Natural killer cell (primary cell): ENCODE data around the gene DOCK4. TPM values are rescaled to one million over a fixed set of nuclear protein-coding genes. Genes with fewer than 3 reads are reported as not detected.

ENCODE experiments used
- ATAC-seq, 3 donors: fragments of 150-1000 bp in 2 of 3; fragments of 200-7000 bp in 1 of 3; cut with Tn5 transposase; 1 replicate in 1 of 3; 2 replicates in 2 of 3; pipeline ENCODE4 v1.10.0; 2021; ENCODE audit warnings: mild to moderate bottlenecking in 2 of 3, moderate library complexity in 2 of 3
- DNase-seq, 2 donors: peaks; one replicate each; pipeline versions ENCODE4 v3.0.0 to v3.0.0-alpha.2; 2013 to 2021; ENCODE audit warnings: mixed read lengths in 1 of 2
- H3K27ac ChIP-seq: one replicate; pipeline ENCODE4 v1.5.1; 2013; ENCODE audit warnings: mild to moderate bottlenecking, low read length
- H3K27me3 ChIP-seq: one replicate; pipeline ENCODE4 v1.6.1; 2013; ENCODE audit warnings: low read length; ENCODE audit not compliant: control insufficient read depth, insufficient read depth
- H3K36me3 ChIP-seq: one replicate; pipeline ENCODE4 v1.6.1; 2013; ENCODE audit warnings: low read length; ENCODE audit not compliant: control insufficient read depth, insufficient read depth
- H3K4me1 ChIP-seq: one replicate; pipeline ENCODE4 v1.6.1; 2013; ENCODE audit warnings: low read length; ENCODE audit not compliant: control insufficient read depth, insufficient read depth
- H3K4me3 ChIP-seq: one replicate; pipeline ENCODE4 v1.5.1; 2013; ENCODE audit warnings: low read length
- H3K9me3 ChIP-seq: one replicate; pipeline ENCODE4 v1.6.1; 2013; ENCODE audit warnings: low read length; ENCODE audit not compliant: control insufficient read depth, insufficient read depth
- H3K27ac Mint-ChIP-seq, 2 donors: one replicate each; pipeline ENCODE4 v1.8.0; 2022; ENCODE audit warnings: mild to moderate bottlenecking in 2 of 2, mixed read lengths in 2 of 2, moderate library complexity in 1 of 2
- H3K27me3 Mint-ChIP-seq, 2 donors: one replicate each; pipeline ENCODE4 v1.8.0; 2022; ENCODE audit warnings: low read depth in 2 of 2, mixed read lengths in 2 of 2
- H3K36me3 Mint-ChIP-seq: one replicate; pipeline ENCODE4 v1.8.0; 2022; ENCODE audit warnings: mixed read lengths
- H3K4me1 Mint-ChIP-seq, 2 donors: one replicate each; pipeline ENCODE4 v1.8.0; 2022; ENCODE audit warnings: mixed read lengths in 2 of 2
- H3K4me3 Mint-ChIP-seq: one replicate; pipeline ENCODE4 v1.8.0; 2022; ENCODE audit warnings: mild to moderate bottlenecking, moderate library complexity, mixed read lengths
- H3K9me3 Mint-ChIP-seq, 2 donors: one replicate each; pipeline ENCODE4 v1.8.0; 2022; ENCODE audit warnings: mixed read lengths in 2 of 2
- CTCF ChIP-seq: fragments of 200-600 bp; IDR thresholded peaks from one replicate; pipeline ENCODE4 v1.8.0; 2022; ENCODE audit warnings: antibody characterized with exemption
- WGBS: methylation state at CpG from one replicate; pipeline ENCODE4 v1.1.7; 2013; ENCODE audit warnings: missing lambda C conversion rate; ENCODE audit not compliant: insufficient coverage; 5-methylcytosine and 5-hydroxymethylcytosine counted together
- intact Hi-C: fragments of 100-400 bp; cut with micrococcal nuclease; formaldehyde crosslinking; loops from one replicate; pipeline ENCODE4 v1.14.2; 2022
- total RNA-seq, 4 donors: library from RNA; stranded (reverse); fragments of 120-200 nt in 1 of 4; gene quantifications; one replicate each; pipeline versions ENCODE4 v1.2.3 to v1.2.4, GENCODE V29; 2013 to 2022

Gene DOCK4
- total RNA-seq, 3 donors from 2014 or later (not counting 1 experiment from before 2014, with no cell fraction given) = 0.61 to 2.4 (median 0.89) TPM

GRCh38 chr7:111878785-111879184, 327.4 kb downstream of the DOCK4 start:
- ATAC-seq (no peak), DNase-seq (no peak)
- H3K4me1 Mint-ChIP-seq = no peaks in the 10 kb centered on the region
- intact Hi-C loops = no loop called here
- no peak overlapping the region for H3K4me3 ChIP-seq
- peaks cover 3 to 16% of the 10 kb centered on the region in 2 donors for H3K9me3 Mint-ChIP-seq
- no peaks in the 10 kb centered on the region for H3K9me3 ChIP-seq
- H3K4me3 Mint-ChIP-seq = no peak overlapping the region
- H3K27me3 ChIP-seq = no peaks in the 10 kb centered on the region
- no peak overlapping the region for H3K27ac ChIP-seq
- no peaks in the 10 kb centered on the region for H3K36me3 Mint-ChIP-seq
- H3K27ac Mint-ChIP-seq = no peak overlapping the region
- H3K36me3 ChIP-seq = no peaks in the 10 kb centered on the region
- H3K27me3 Mint-ChIP-seq = no peaks in the 10 kb centered on the region
- no peak for TF ChIP-seq CTCF
- no peaks in the 10 kb centered on the region for H3K4me1 ChIP-seq

GRCh38 chr7:111877931-111878330, 328.3 kb downstream of the DOCK4 start:
- DNase-seq (no peak), ATAC-seq (no peak)
- Mint-ChIP-seq H3K27me3 (no peaks in the 10 kb centered on the region), H3K36me3 (no peaks in the 10 kb centered on the region), H3K27ac (no peak overlapping the region), H3K4me3 (no peak overlapping the region), H3K9me3 (peaks cover 3 to 15% of the 10 kb centered on the region in 2 donors), H3K4me1 (no peaks in the 10 kb centered on the region)
- 96% methylated on average over 3 of the region's 4 CpGs for WGBS
- no peaks in the 10 kb centered on the region for H3K27me3 ChIP-seq
- H3K27ac ChIP-seq = no peak overlapping the region
- TF ChIP-seq CTCF = no peak
- no peaks in the 10 kb centered on the region for H3K4me1 ChIP-seq
- no peaks in the 10 kb centered on the region for H3K9me3 ChIP-seq
- no peak overlapping the region for H3K4me3 ChIP-seq
- H3K36me3 ChIP-seq = no peaks in the 10 kb centered on the region
- intact Hi-C loops = no loop called here

- no peaks in the 10 kb centered on the region for H3K27me3 Mint-ChIP-seq
- no peak for DNase-seq
- Histone ChIP-seq H3K36me3 (no peaks in the 10 kb centered on the region), H3K4me1 (no peaks in the 10 kb centered on the region), H3K27ac (no peak overlapping the region), H3K4me3 (no peak overlapping the region), H3K9me3 (no peaks in the 10 kb centered on the region), H3K27me3 (no peaks in the 10 kb centered on the region)
- intact Hi-C loops = no loop called here
- H3K4me3 Mint-ChIP-seq = no peak overlapping the region
- H3K9me3 Mint-ChIP-seq = peaks cover 0 to 5% of the 10 kb centered on the region in 2 donors
- H3K36me3 Mint-ChIP-seq = no peaks in the 10 kb centered on the region
- 59% methylated on average over 2 of the region's 2 CpGs for WGBS
- no peak for TF ChIP-seq CTCF
- ATAC-seq = no peak
- H3K27ac Mint-ChIP-seq = no peak overlapping the region
- H3K4me1 Mint-ChIP-seq = no peaks in the 10 kb centered on the region
Measured at GRCh38 chr7:111873963-111874690, 332.1 kb downstream of the DOCK4 start.

- Mint-ChIP-seq H3K4me1 (no peaks in the 10 kb centered on the region), H3K4me3 (no peak overlapping the region), H3K36me3 (no peaks in the 10 kb centered on the region), H3K27ac (no peak overlapping the region), H3K27me3 (no peaks in the 10 kb centered on the region), H3K9me3 (peaks cover 0 to 5% of the 10 kb centered on the region in 2 donors)
- no peak for ATAC-seq
- no peaks in the 10 kb centered on the region for H3K27me3 ChIP-seq
- H3K9me3 ChIP-seq = no peaks in the 10 kb centered on the region
- no peak overlapping the region for H3K27ac ChIP-seq
- 94% methylated on average over 8 of the region's 8 CpGs for WGBS
- no peaks in the 10 kb centered on the region for H3K4me1 ChIP-seq
- no peak for DNase-seq
- H3K36me3 ChIP-seq = no peaks in the 10 kb centered on the region
- H3K4me3 ChIP-seq = no peak overlapping the region
- TF ChIP-seq CTCF = no peak
- intact Hi-C loops = no loop called here
Measured at GRCh38 chr7:111873326-111873646, 332.9 kb downstream of the DOCK4 start.
